ENCODE results near the gene FAM216A. TPM values are rescaled to one million over a fixed set of nuclear protein-coding genes. Genes with fewer than 3 reads are reported as not detected.
A peak's percentile ranks its signal among the peaks of the same experiment; 100 is the strongest.
"Not testable (repeated sequence)": the region's sequence is repeated elsewhere in the genome, so short reads cannot be mapped to it uniquely, and the experiment has no call there.

The FAM216A gene
- total RNA-seq, 2 experiments from 2014 or later = 29.8 to 30.0 TPM

DNA sequence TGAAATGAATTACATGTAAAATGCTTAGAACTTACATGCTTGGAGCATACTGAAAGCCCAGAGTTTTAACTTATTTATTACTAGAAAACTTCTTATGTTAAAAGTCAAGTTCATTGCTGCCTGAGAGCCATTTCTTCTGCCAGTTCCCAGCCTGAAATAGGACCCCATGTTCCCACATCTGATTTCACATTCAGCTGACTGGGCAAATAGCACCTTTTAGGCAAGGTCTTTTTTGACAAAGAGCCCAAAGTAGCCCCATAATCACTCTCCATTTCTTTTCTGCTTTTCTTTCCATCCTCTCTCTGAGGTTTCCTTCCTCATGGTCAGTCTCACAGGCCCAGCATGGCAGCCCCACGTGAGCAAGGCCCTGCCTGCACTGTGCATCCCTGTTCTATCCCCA is 17.4 kb upstream of the FAM216A start:
- POLR2A ChIA-PET = interaction anchor here (2.1 kb wide), 1 partner anchor 51 kb away, joined by 11 read pairs; the partner anchor contains the start of genes RAD9B and VPS29
- peaks cover 39% of the 10 kb centered on the region for H3K36me3 Mint-ChIP-seq
- H3K4me1 Mint-ChIP-seq (ENCODE audit: low read depth) = peaks cover 30% of the 10 kb centered on the region
- CTCF ChIA-PET = interaction anchor here (1.5 to 8.2 kb wide), 6 partner anchors 16 to 436 kb away, joined by 4 to 85 read pairs (median 18); partner anchors contain the start of genes FAM216A, GPN3, RAD9B and VPS29
- H3K27ac Mint-ChIP-seq = peak overlapping the region; percentile 99
- intact Hi-C loops (cut with micrococcal nuclease) = loop anchor here (5.0 kb wide), 1 partner anchor 246 kb away; no protein-coding TSS in a partner anchor
- H3K4me3 Mint-ChIP-seq = peak overlapping the region; percentile 100
- no peak for DNase-seq
- H3K9me3 Mint-ChIP-seq = no peaks in the 10 kb centered on the region
- H3K27me3 Mint-ChIP-seq = no peaks in the 10 kb centered on the region

DNA sequence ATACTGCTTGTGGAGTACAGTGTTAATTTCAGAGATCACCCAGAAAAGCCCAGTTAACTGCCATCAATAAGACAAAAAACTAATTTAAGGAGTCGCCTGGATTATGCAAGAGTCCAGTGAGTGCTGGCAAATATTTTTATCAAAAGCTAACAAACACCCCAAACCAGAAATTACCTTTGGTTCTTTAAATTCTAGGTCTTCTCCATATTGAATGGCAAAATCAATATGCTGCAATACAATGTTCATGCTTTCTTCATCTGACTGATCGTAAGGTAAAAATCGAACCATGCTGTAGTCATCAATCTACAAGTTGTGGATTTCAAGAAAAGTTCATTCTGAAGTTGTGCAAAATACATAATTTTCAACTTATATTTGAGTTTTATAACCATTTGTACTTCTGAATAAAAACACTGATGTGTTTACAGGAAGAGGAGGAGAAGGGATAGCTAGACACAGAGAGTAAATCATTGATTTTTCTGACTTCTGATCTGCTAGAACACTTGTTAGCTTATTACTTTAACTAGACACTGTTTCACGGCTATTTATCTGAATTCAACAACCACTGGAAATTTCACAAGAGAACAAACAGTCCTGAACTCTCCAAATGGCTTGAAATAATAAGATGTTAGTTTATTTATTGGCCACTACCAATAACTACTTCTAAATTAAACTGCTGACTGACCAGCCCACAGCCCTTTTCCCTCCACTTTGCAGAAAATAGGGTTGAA is 14.9 kb upstream of the FAM216A start:
- H3K36me3 Mint-ChIP-seq = peaks cover 34% of the 10 kb centered on the region
- H3K27ac Mint-ChIP-seq = no peak overlapping the region
- no peaks in the 10 kb centered on the region for H3K9me3 Mint-ChIP-seq
- intact Hi-C loops (cut with micrococcal nuclease) = loop anchor here (5.0 kb wide), 1 partner anchor 244 kb away; no protein-coding TSS in a partner anchor
- no peaks in the 10 kb centered on the region for H3K27me3 Mint-ChIP-seq
- CTCF ChIA-PET = interaction anchor here (1.0 to 8.2 kb wide), 3 partner anchors 15 to 148 kb away, joined by 4 to 85 read pairs (median 5); partner anchors contain the start of genes FAM216A and GPN3
- no peak for DNase-seq
- peaks cover 12% of the 10 kb centered on the region for H3K4me1 Mint-ChIP-seq (ENCODE audit: low read depth)
- H3K4me3 Mint-ChIP-seq = no peak overlapping the region
- POLR2A ChIA-PET = interaction anchor here (0.6 to 2.5 kb wide), 2 partner anchors 15 to 509 kb away, joined by 3 to 10 read pairs; partner anchors contain the start of genes FAM216A and GPN3

DNA sequence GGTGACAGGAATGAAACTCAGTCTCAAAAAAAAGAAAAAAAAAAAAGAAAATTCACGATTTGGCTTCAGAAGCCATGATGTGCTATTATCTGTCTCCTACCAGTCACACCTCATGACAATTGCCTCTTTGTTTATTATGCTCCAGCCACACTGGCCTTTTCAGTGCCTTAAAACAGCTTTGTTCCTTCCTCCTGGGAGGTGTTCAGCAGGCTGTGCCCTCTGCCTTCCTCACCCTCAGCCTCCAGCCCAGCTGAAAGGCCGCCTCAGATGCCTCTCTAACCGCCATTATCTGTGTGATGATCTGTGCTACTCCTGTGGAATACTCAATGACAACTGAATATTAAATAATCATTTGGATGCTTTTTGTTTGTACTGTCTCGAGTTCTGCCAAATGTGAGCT is 9.9 kb upstream of the FAM216A start:
- DNase-seq = no peak
- intact Hi-C loops (cut with micrococcal nuclease) = no loop called here
- Mint-ChIP-seq H3K27ac (no peak overlapping the region), H3K4me3 (no peak overlapping the region), H3K9me3 (no peaks in the 10 kb centered on the region), H3K4me1 (ENCODE audit: low read depth) (peaks cover 6% of the 10 kb centered on the region), H3K36me3 (peaks cover 23% of the 10 kb centered on the region), H3K27me3 (no peaks in the 10 kb centered on the region)
- POLR2A ChIA-PET = interaction anchor here (0.9 kb wide), 1 partner anchor 42 kb away, joined by 3 read pairs; no protein-coding TSS in a partner anchor
- CTCF ChIA-PET = interaction anchor here (1.3 to 1.4 kb wide), 3 partner anchors 8 to 28 kb away, joined by 3 to 5 read pairs (median 4); partner anchors contain the start of genes ARPC3 and GPN3

- peaks cover 11% of the 10 kb centered on the region for H3K4me1 Mint-ChIP-seq (ENCODE audit: low read depth)
- POLR2A ChIA-PET; H3K4me3 Mint-ChIP-seq; CTCF ChIA-PET; H3K27ac Mint-ChIP-seq; intact Hi-C loops (cut with micrococcal nuclease); DNase-seq; H3K9me3 Mint-ChIP-seq; H3K27me3 Mint-ChIP-seq: not testable (repeated sequence)
- H3K36me3 Mint-ChIP-seq = peaks cover 22% of the 10 kb centered on the region
These were observed 7.5 kb upstream of the FAM216A start for GRCh38 chr12:110461189-110461588.

DNA sequence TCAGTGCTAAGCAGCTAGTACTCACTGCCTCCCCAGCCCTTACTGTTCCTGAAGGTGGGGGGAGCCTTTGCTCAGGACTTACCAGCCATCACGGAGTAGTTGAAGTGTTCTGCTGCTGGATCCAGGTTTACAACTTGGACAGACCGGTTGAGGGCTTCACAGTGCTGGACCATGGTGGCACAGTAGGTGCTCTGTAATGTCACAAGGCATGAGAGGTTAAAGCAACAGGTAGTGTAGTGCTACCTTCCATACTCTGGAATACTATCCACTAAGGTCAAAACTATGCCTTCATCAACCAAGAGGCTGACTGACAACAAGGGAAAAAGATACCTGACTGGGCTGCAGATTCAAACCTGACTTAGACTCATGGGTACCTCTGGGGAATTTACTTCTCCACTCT is 3.6 kb upstream of the FAM216A start:
- Mint-ChIP-seq H3K4me3 (no peak overlapping the region), H3K27me3 (no peaks in the 10 kb centered on the region), H3K9me3 (no peaks in the 10 kb centered on the region), H3K27ac (no peak overlapping the region), H3K36me3 (peaks cover 13% of the 10 kb centered on the region), H3K4me1 (ENCODE audit: low read depth) (peaks cover 32% of the 10 kb centered on the region)
- no peak for DNase-seq
- intact Hi-C loops (cut with micrococcal nuclease) = no loop called here
- POLR2A ChIA-PET = no interaction called here
- CTCF ChIA-PET = interaction anchor here (5.7 kb wide), 1 partner anchor 16 kb away, joined by 79 read pairs; the partner anchor contains the start of gene ARPC3

GRCh38 chr12:110465765-110466164 is 2.9 kb upstream of the FAM216A start:
- H3K27ac Mint-ChIP-seq = not testable (repeated sequence)

GRCh38 chr12:110466791-110467190 is 1.9 kb upstream of the FAM216A start:
- Mint-ChIP-seq H3K4me1 (ENCODE audit: low read depth) (peaks cover 35% of the 10 kb centered on the region), H3K9me3 (no peaks in the 10 kb centered on the region), H3K4me3 (peak overlapping the region; percentile 30), H3K36me3 (peaks cover 16% of the 10 kb centered on the region), H3K27me3 (no peaks in the 10 kb centered on the region), H3K27ac (no peak overlapping the region)
- ChIA-PET POLR2A (no interaction called here), CTCF (interaction anchor here (1.1 to 6.7 kb wide), 4 partner anchors 8 to 134 kb away, joined by 3 to 86 read pairs (median 50); partner anchors contain the start of gene ARPC3)
- intact Hi-C loops (cut with micrococcal nuclease) = no loop called here
- DNase-seq = no peak

More at GRCh38 chr12:110465765-110466164, 2.9 kb upstream of the FAM216A start:
- H3K4me3 Mint-ChIP-seq; POLR2A ChIA-PET; DNase-seq; H3K9me3 Mint-ChIP-seq; intact Hi-C loops (cut with micrococcal nuclease); H3K27me3 Mint-ChIP-seq: not testable (repeated sequence)
- peaks cover 13% of the 10 kb centered on the region for H3K36me3 Mint-ChIP-seq
- CTCF ChIA-PET = interaction anchor here (1.1 to 5.7 kb wide), 2 partner anchors 9 to 17 kb away, joined by 3 to 79 read pairs; partner anchors contain the start of gene ARPC3
- peaks cover 35% of the 10 kb centered on the region for H3K4me1 Mint-ChIP-seq (ENCODE audit: low read depth)

DNA sequence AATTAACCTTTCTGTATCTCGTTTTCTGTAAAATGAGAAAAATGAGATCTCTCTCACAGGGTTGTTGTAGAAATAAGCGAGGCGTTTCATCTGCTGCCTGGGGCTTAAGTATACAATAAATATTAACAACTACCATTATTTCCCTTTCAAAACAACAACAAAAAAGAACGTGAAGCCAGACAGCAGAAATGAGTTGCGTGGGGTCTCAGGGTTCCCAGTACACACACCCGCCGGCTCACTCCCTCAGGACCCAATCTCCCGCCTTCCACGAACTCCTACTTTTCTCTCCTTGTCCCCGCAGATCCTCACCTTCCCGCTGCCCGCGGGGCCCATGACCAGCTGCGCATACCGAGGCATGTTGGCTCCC is 815 bp upstream of the FAM216A start:
- H3K27me3 Mint-ChIP-seq = no peaks in the 10 kb centered on the region
- DNase-seq = no peak
- POLR2A ChIA-PET = interaction anchor here (0.7 to 2.7 kb wide), 15 partner anchors 15 to 388 kb away, joined by 3 to 33 read pairs (median 7); partner anchors contain the start of genes ARPC3, ATP2A2, IFT81 and PPP1CC
- peak overlapping the region; percentile 97 for H3K27ac Mint-ChIP-seq
- no peaks in the 10 kb centered on the region for H3K9me3 Mint-ChIP-seq
- intact Hi-C loops (cut with micrococcal nuclease) = loop anchor here (1.0 to 2.0 kb wide), 5 partner anchors 18 to 273 kb away; partner anchors contain the start of genes ARPC3, PPTC7, RAD9B and VPS29
- H3K36me3 Mint-ChIP-seq = peaks cover 13% of the 10 kb centered on the region
- H3K4me3 Mint-ChIP-seq = peak overlapping the region; percentile 98
- CTCF ChIA-PET = interaction anchor here (0.8 to 6.7 kb wide), 18 partner anchors 9 to 622 kb away, joined by 3 to 86 read pairs (median 4); partner anchors contain the start of genes ARPC3, RAD9B, TCTN1 and VPS29
- peaks cover 31% of the 10 kb centered on the region for H3K4me1 Mint-ChIP-seq (ENCODE audit: low read depth)

DNA sequence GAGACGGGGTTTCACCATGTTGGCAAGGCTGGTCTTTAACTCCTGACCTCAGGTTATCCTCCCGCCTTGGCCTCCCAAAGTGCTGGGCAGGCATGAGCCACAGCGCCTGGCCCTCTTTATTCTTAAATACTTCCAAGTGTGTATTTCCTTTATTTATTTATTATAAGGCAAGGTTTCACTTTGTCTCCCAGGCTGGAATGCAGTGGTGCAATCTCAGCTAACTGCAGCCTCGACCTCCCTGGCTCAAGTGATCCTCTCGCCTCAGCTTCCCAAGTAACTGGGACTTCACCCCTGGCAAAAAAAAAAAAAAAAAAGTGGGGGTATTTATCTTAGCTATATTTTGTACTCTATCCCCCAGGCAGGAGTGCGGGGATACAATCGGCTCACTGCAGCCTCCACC is 6.8 kb downstream of the FAM216A start:
- ChIA-PET CTCF (interaction anchor here (0.9 to 1.4 kb wide), 2 partner anchors 9 to 125 kb away, joined by 3 to 4 read pairs; no protein-coding TSS in a partner anchor), POLR2A (interaction anchor here (0.6 to 0.7 kb wide), 2 partner anchors 18 to 26 kb away, joined by 4 to 5 read pairs; no protein-coding TSS in a partner anchor)
- peaks cover 3% of the 10 kb centered on the region for H3K36me3 Mint-ChIP-seq
- H3K9me3 Mint-ChIP-seq = no peaks in the 10 kb centered on the region
- no peaks in the 10 kb centered on the region for H3K27me3 Mint-ChIP-seq
- DNase-seq = no peak
- intact Hi-C loops (cut with micrococcal nuclease) = no loop called here
- H3K4me1 Mint-ChIP-seq (ENCODE audit: low read depth) = peaks cover 4% of the 10 kb centered on the region
- no peak overlapping the region for H3K4me3 Mint-ChIP-seq
- no peak overlapping the region for H3K27ac Mint-ChIP-seq

GRCh38 chr12:110498984-110499706 is 30.5 kb downstream of the FAM216A start:
- Mint-ChIP-seq H3K27ac (peak overlapping the region; percentile 58), H3K27me3 (no peaks in the 10 kb centered on the region), H3K4me3 (peak overlapping the region; percentile 17), H3K36me3 (peaks cover 29% of the 10 kb centered on the region), H3K9me3 (no peaks in the 10 kb centered on the region), H3K4me1 (ENCODE audit: low read depth) (peaks cover 30% of the 10 kb centered on the region)
- ChIA-PET CTCF (interaction anchor here (0.6 to 5.3 kb wide), 5 partner anchors 30 to 152 kb away, joined by 3 to 40 read pairs (median 6); partner anchors contain the start of genes FAM216A and GPN3), POLR2A (no interaction called here)
- intact Hi-C loops (cut with micrococcal nuclease) = no loop called here
- no peak for DNase-seq

- intact Hi-C loops (cut with micrococcal nuclease) = loop anchor here (1.0 to 10.0 kb wide), 3 partner anchors 99 to 323 kb away; partner anchors contain the start of genes ANAPC7 and PPP1CC
- peak overlapping the region; percentile 99 for H3K4me3 Mint-ChIP-seq
- peaks cover 19% of the 10 kb centered on the region for H3K36me3 Mint-ChIP-seq
- no peak for DNase-seq
- H3K4me1 Mint-ChIP-seq (ENCODE audit: low read depth) = peaks cover 30% of the 10 kb centered on the region
- ChIA-PET POLR2A (interaction anchor here (0.7 to 3.1 kb wide), 7 partner anchors 9 to 115 kb away, joined by 3 to 33 read pairs (median 4); partner anchors contain the start of genes ARPC3, FAM216A and GPN3), CTCF (interaction anchor here (0.6 to 5.3 kb wide), 6 partner anchors 15 to 387 kb away, joined by 3 to 40 read pairs (median 12); partner anchors contain the start of genes ARPC3, FAM216A and GPN3)
- no peaks in the 10 kb centered on the region for H3K27me3 Mint-ChIP-seq
- peak overlapping the region; percentile 97 for H3K27ac Mint-ChIP-seq
- H3K9me3 Mint-ChIP-seq = no peaks in the 10 kb centered on the region
These were observed 32.7 kb downstream of the FAM216A start for GRCh38 chr12:110501399-110501751.
